CD4-positive, alpha-beta T cell (primary cell): Measurements from ENCODE around the gene C9orf72. TPM values are rescaled to one million over a fixed set of nuclear protein-coding genes. Genes with fewer than 3 reads are reported as not detected.

Source experiments
- ATAC-seq: fragments of 200-7000 bp; cut with Tn5 transposase; one replicate; pipeline ENCODE4 v1.10.0; 2022; ENCODE audit warnings: mild to moderate bottlenecking; ENCODE audit not compliant: poor library complexity
- CTCF ChIA-PET: fragments of 350-600 bp; sonication (Branson Sonifier 250); formaldehyde crosslinking; loops from one replicate; lab custom pipeline; 2021; ENCODE audit warnings: antibody characterized with exemption, inconsistent platforms; lab: Charles Lee
- POLR2A ChIA-PET: fragments of 350-600 bp; sonication (Branson Sonifier 250); formaldehyde crosslinking; loops from one replicate; lab custom pipeline; 2021; ENCODE audit warnings: antibody characterized with exemption, inconsistent platforms; lab: Charles Lee
- DNase-seq, 14 experiments: peaks; one replicate each; pipeline ENCODE4 v3.0.0-alpha.2; 2013 to 2020; ENCODE audit warnings: mixed read lengths in 2 of 14
- H3K27ac ChIP-seq, 2 donors: one replicate each; pipeline versions ENCODE4 v1.5.1 to v1.7.0; 2013; ENCODE audit warnings: low read length in 2 of 2, low read depth in 1 of 2, mild to moderate bottlenecking in 1 of 2
- H3K27me3 ChIP-seq, 2 experiments: 1 replicate in 1 of 2; 2 replicates in 1 of 2; pipeline versions ENCODE4 v1.6.1 to v1.7.0; 2013; ENCODE audit warnings: low read length in 2 of 2, control low read depth in 1 of 2, mild to moderate bottlenecking in 1 of 2, moderate library complexity in 1 of 2; ENCODE audit not compliant: insufficient read depth in 2 of 2, control insufficient read depth in 1 of 2
- H3K36me3 ChIP-seq: one replicate; pipeline ENCODE4 v1.6.1; 2013; ENCODE audit warnings: low read length, control low read depth; ENCODE audit not compliant: insufficient read depth
- H3K4me1 ChIP-seq: one replicate; pipeline ENCODE4 v1.6.1; 2013; ENCODE audit warnings: low read length, control low read depth; ENCODE audit not compliant: insufficient read depth
- H3K4me3 ChIP-seq: one replicate; pipeline ENCODE4 v1.5.1; 2013; ENCODE audit warnings: mild to moderate bottlenecking, low read length, moderate library complexity
- H3K9me3 ChIP-seq, 2 experiments: 1 replicate in 1 of 2; 2 replicates in 1 of 2; pipeline versions ENCODE4 v1.6.1 to v1.7.0; 2013; ENCODE audit warnings: low read length in 2 of 2, mild to moderate bottlenecking in 2 of 2, control low read depth in 1 of 2, moderate library complexity in 1 of 2; ENCODE audit not compliant: control insufficient read depth in 1 of 2, insufficient read depth in 1 of 2
- H3K27ac Mint-ChIP-seq: one replicate; pipeline ENCODE4 v1.8.0; 2020; ENCODE audit warnings: mixed read lengths
- H3K27me3 Mint-ChIP-seq: one replicate; pipeline ENCODE4 v1.8.0; 2021; ENCODE audit warnings: mixed read lengths
- H3K36me3 Mint-ChIP-seq: one replicate; pipeline ENCODE4 v1.8.0; 2021; ENCODE audit warnings: low read depth, mixed read lengths
- H3K4me1 Mint-ChIP-seq: one replicate; pipeline ENCODE4 v1.8.0; 2021; ENCODE audit warnings: low read depth, mixed read lengths
- H3K4me3 Mint-ChIP-seq: one replicate; pipeline ENCODE4 v1.8.0; 2020; ENCODE audit warnings: mild to moderate bottlenecking, mixed read lengths
- H3K9me3 Mint-ChIP-seq: one replicate; pipeline ENCODE4 v1.8.0; 2020; ENCODE audit warnings: mixed read lengths
- intact Hi-C, 2 experiments: fragments of 100-400 bp; cut with DNase I in 1 of 2; cut with micrococcal nuclease in 1 of 2; formaldehyde crosslinking; loops; one replicate each; pipeline versions ENCODE4 v1.15.1 to v1.9.0; 2023 to 2025; cut with DNase I, micrococcal nuclease
- total RNA-seq, 174 experiments: library from RNA in 2 of 174; stranded (reverse) in 2 of 174; gene quantifications; one replicate each; pipeline ENCODE4 v1.2.3 and lab custom pipeline; 2021 to 2026
- TF ChIP-seq, protein P1 (sequence below): fragments of 200-600 bp; IDR thresholded peaks from one replicate; pipeline ENCODE4 v1.8.0; 2022; ENCODE audit warnings: antibody characterized with exemption, mild to moderate bottlenecking

The C9orf72 gene
- total RNA-seq, 2 experiments from 2014 or later, result 36.9 to 39.2 TPM

DNA sequence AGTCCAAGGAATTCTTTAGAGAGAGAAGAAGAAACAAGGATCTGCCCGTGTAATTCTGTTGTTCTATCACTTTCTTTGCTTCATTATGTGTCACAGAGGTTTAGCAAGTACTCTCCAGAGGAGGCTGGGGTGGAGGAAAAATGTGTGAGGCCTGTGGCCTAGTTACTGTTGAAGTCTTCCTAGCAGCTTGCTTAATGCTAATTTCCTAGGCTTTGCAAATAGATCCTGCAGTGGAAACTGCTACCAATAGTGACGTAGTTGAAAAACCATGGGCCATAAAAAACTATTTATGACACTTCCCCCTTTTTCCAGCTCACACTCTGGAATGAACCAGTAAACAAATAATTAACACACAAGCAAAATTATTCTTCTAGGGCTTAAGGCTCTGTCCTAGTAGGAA, 27.0 kb upstream of the C9orf72 start:
- intact Hi-C loops, result loop anchor here in 1 of 2 experiments (5.0 kb wide), 1 partner anchor 48 kb away; no protein-coding TSS in a partner anchor
- Histone ChIP-seq H3K36me3 (no peaks in the 10 kb centered on the region), H3K4me3 (no peak overlapping the region), H3K27me3 (no peaks in the 10 kb centered on the region), H3K27ac (no peak overlapping the region), H3K9me3 (no peaks in the 10 kb centered on the region), H3K4me1 (no peaks in the 10 kb centered on the region)
- POLR2A ChIA-PET, result no interaction called here
- CTCF ChIA-PET, result interaction anchor here (0.6 to 1.0 kb wide), 3 partner anchors 18 to 53 kb away, joined by 3 to 5 read pairs (median 3); no protein-coding TSS in a partner anchor
- TF ChIP-seq, protein P1, sequence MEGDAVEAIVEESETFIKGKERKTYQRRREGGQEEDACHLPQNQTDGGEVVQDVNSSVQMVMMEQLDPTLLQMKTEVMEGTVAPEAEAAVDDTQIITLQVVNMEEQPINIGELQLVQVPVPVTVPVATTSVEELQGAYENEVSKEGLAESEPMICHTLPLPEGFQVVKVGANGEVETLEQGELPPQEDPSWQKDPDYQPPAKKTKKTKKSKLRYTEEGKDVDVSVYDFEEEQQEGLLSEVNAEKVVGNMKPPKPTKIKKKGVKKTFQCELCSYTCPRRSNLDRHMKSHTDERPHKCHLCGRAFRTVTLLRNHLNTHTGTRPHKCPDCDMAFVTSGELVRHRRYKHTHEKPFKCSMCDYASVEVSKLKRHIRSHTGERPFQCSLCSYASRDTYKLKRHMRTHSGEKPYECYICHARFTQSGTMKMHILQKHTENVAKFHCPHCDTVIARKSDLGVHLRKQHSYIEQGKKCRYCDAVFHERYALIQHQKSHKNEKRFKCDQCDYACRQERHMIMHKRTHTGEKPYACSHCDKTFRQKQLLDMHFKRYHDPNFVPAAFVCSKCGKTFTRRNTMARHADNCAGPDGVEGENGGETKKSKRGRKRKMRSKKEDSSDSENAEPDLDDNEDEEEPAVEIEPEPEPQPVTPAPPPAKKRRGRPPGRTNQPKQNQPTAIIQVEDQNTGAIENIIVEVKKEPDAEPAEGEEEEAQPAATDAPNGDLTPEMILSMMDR, result no peak
- DNase-seq, result no peak
- no peaks in the 10 kb centered on the region for H3K27me3 Mint-ChIP-seq
- no peaks in the 10 kb centered on the region for H3K9me3 Mint-ChIP-seq
- no peak for ATAC-seq
- H3K4me1 Mint-ChIP-seq, result no peaks in the 10 kb centered on the region
- H3K4me3 Mint-ChIP-seq, result no peak overlapping the region
- H3K36me3 Mint-ChIP-seq, result no peaks in the 10 kb centered on the region
- no peak overlapping the region for H3K27ac Mint-ChIP-seq

DNA sequence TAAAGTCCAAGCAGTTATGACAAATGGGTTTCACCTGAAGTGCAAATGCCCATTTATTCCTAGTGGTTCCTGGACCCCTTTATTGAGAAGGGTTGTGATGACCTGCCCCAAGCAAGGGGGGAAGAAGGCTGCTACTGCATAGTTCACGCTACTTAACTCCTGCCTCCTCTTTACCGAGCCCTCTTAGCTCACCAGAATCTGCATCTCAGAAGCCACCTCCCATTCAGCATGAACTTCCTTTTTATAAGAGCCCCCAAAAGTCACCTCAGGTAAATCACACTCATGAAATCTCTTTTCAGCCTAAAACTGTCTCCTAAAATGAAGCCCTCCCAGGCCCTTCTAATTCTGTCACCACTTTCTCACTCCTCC, 26.6 kb upstream of the C9orf72 start:
- no peaks in the 10 kb centered on the region for H3K36me3 Mint-ChIP-seq

DNA sequence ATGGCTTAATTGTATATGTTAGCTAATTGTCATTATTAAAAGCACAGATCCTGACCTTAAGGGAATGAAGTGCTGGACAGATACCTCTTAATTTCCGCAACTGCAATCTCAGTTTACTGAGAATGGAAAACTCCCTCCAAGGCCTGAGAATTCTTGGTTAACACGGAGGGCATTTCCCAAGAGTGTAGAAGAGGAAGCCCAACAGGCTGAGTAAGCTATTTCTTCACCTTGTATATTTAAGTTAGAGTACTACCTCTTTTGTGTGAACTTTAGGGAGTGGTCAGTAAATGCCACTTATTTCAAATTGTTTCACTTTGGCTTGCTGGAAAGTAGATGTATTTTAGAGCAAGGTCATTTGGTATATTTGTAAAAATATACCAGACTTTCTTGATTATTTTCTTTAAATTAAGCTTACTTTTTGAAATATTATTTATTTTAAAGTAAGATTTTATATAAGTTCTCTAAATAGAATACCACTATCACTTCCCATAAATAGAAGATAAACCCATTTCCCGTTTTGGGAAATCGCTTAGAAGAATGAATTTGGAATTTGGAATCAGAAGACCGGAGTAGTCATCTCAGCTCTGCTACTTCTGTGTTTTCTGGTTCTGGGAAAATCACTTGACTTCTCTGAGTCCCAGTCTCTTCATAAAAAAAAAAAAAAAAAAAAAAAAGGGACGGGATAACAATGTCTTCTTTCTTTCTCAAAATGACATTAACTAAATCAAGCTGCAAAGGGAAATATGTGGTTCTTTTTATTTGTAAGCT, 26.0 kb upstream of the C9orf72 start:
- Histone ChIP-seq H3K27ac (no peak overlapping the region), H3K4me3 (no peak overlapping the region), H3K27me3 (no peaks in the 10 kb centered on the region), H3K36me3 (no peaks in the 10 kb centered on the region), H3K9me3 (no peaks in the 10 kb centered on the region), H3K4me1 (no peaks in the 10 kb centered on the region)
- Mint-ChIP-seq H3K9me3 (no peaks in the 10 kb centered on the region), H3K4me1 (no peaks in the 10 kb centered on the region), H3K4me3 (no peak overlapping the region), H3K27me3 (no peaks in the 10 kb centered on the region), H3K27ac (no peak overlapping the region), H3K36me3 (no peaks in the 10 kb centered on the region)
- ATAC-seq, result no peak
- peak in 3 of 14 experiments; percentile 15 to 59 (median 48) for DNase-seq
- POLR2A ChIA-PET, result interaction anchor here (0.6 kb wide), 1 partner anchor 20 kb away, joined by 3 read pairs; no protein-coding TSS in a partner anchor
- intact Hi-C loops, result no loop called here
- CTCF ChIA-PET, result interaction anchor here (0.6 kb wide), 2 partner anchors 45 to 52 kb away, joined by 3 to 5 read pairs; no protein-coding TSS in a partner anchor
- TF ChIP-seq, protein P1, result no peak

More for the DNA sequence above, 26.6 kb upstream of the C9orf72 start:
- no peaks in the 10 kb centered on the region for H3K9me3 Mint-ChIP-seq
- no peak overlapping the region for H3K27ac ChIP-seq
- TF ChIP-seq, protein P1, result no peak
- H3K27me3 Mint-ChIP-seq, result no peaks in the 10 kb centered on the region
- no peaks in the 10 kb centered on the region for H3K4me1 ChIP-seq
- no peaks in the 10 kb centered on the region for H3K27me3 ChIP-seq
- ATAC-seq (no peak), DNase-seq (no peak)
- H3K27ac Mint-ChIP-seq, result no peak overlapping the region
- H3K4me1 Mint-ChIP-seq, result no peaks in the 10 kb centered on the region
- no peak overlapping the region for H3K4me3 Mint-ChIP-seq
- intact Hi-C loops, result loop anchor here in 1 of 2 experiments (5.0 kb wide), 1 partner anchor 48 kb away; no protein-coding TSS in a partner anchor
- H3K4me3 ChIP-seq, result no peak overlapping the region
- no peaks in the 10 kb centered on the region for H3K9me3 ChIP-seq
- H3K36me3 ChIP-seq, result no peaks in the 10 kb centered on the region
- CTCF ChIA-PET, result interaction anchor here (0.6 to 1.0 kb wide), 3 partner anchors 18 to 52 kb away, joined by 3 to 5 read pairs (median 3); no protein-coding TSS in a partner anchor
- POLR2A ChIA-PET, result interaction anchor here (0.6 kb wide), 1 partner anchor 21 kb away, joined by 3 read pairs; no protein-coding TSS in a partner anchor
